ENCODE data around the gene INPP5B. TPM values are rescaled to one million over a fixed set of nuclear protein-coding genes. Genes with fewer than 3 reads are reported as not detected.
A peak's percentile ranks its signal among the peaks of the same experiment; 100 is the strongest.
"Not testable (repeated sequence)": the region's sequence is repeated elsewhere in the genome, so short reads cannot be mapped to it uniquely, and the experiment has no call there.

The INPP5B gene
- total RNA-seq, 3 donors from 2014 or later = 21.3 to 34.1 (median 25.6) TPM

DNA sequence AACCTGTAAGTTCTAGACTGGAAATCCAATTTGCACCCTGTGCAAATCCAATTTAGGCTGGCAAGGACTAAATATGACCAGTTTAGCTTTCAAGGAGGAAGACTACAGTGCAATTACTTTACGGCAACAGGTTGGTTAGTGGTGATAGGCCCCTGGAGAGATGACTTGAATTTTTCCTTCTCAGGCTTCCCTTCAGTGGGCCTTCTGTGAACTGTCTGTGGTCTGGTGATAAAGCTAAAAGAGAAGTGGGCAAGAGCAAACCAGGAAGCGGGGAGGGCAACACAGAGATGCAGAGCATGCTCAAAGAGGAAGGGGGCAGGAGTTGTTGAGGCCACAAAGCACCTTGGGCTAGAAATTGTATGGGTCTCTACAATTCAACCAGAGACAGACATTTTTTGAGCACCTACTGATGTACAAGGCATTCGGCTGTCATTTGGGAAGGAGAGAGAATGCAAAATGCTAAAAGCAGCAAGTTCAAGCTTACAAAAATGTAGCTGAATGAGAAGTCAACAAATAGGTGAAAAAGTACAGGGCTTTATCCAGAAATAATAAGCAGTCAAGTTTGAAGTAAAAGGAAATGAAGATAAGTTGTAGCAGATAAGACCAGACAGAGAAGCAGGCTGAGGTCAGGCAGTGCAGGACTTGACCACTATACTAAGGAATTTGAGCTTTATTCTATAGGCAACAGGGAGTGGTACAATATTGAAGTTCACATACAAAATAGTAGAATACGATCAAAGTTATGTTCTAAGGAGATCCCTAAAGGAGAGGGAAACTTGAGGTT lies 23.9 kb downstream of the INPP5B start:
- Histone ChIP-seq H3K9me3 (no peaks in the 10 kb centered on the region), H3K27me3 (no peaks in the 10 kb centered on the region), H3K4me1 (peaks cover 0 to 6% of the 10 kb centered on the region in 2 donors), H3K36me3 (no peaks in the 10 kb centered on the region), H3K4me3 (no peak overlapping the region), H3K27ac (no peak overlapping the region)
- intact Hi-C loops (cut with DNase I; ENCODE audit: low total_unique reads) = no loop called here
- no peak for TF ChIP-seq POLR2A (IDR thresholded peaks at IDR 0.05)
- TF ChIP-seq, protein P1, sequence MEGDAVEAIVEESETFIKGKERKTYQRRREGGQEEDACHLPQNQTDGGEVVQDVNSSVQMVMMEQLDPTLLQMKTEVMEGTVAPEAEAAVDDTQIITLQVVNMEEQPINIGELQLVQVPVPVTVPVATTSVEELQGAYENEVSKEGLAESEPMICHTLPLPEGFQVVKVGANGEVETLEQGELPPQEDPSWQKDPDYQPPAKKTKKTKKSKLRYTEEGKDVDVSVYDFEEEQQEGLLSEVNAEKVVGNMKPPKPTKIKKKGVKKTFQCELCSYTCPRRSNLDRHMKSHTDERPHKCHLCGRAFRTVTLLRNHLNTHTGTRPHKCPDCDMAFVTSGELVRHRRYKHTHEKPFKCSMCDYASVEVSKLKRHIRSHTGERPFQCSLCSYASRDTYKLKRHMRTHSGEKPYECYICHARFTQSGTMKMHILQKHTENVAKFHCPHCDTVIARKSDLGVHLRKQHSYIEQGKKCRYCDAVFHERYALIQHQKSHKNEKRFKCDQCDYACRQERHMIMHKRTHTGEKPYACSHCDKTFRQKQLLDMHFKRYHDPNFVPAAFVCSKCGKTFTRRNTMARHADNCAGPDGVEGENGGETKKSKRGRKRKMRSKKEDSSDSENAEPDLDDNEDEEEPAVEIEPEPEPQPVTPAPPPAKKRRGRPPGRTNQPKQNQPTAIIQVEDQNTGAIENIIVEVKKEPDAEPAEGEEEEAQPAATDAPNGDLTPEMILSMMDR (IDR thresholded peaks at IDR 0.05) = no peak
- TF ChIP-seq POLR2AphosphoS5 (IDR thresholded peaks at IDR 0.05) = no peak
- DNase-seq (ENCODE audit: low spot score in 2 of 2) = no peak

- no peak for TF ChIP-seq POLR2A (IDR thresholded peaks at IDR 0.05)
- TF ChIP-seq, protein P1 (IDR thresholded peaks at IDR 0.05) = peak in 1 of 3 donors; percentile 37
- Histone ChIP-seq H3K4me1 (no peaks in the 10 kb centered on the region), H3K27me3 (no peaks in the 10 kb centered on the region), H3K27ac (no peak overlapping the region), H3K4me3 (no peak overlapping the region), H3K36me3 (no peaks in the 10 kb centered on the region), H3K9me3 (no peaks in the 10 kb centered on the region)
- no peak for DNase-seq (ENCODE audit: low spot score in 2 of 2)
- intact Hi-C loops (cut with DNase I; ENCODE audit: low total_unique reads) = no loop called here
Observed at GRCh38 chr1:37919277-37919676, 27.6 kb downstream of the INPP5B start.

DNA sequence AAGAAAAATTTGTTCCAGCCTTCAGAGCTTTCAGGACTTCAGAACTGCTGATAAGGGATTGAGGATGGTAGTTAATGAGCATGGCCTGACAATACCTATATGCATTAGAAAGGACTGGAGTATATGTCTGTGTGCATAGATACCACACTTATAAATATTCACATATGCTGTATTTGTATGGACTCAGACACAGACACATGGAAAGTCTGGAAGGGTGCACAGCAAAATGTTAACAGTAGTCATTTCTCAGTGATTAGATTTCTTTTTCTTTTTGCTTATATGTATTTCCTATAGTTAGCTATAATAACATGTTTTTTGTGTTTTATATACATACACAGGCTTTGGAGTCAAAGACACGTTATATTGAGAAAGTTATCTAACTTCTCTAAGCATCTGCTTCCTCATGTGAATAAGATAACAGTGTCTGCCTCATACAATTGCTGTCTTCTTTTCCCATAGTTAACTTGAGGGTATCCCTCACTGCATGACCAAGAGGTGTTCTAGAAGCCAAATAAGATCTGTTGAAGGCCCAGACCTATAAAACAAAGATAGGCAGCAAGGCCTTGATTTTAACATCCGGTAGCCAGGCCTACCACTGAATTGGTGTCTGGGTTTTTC lies 31.3 kb downstream of the INPP5B start:
- Histone ChIP-seq H3K36me3 (no peaks in the 10 kb centered on the region), H3K27ac (no peak overlapping the region), H3K4me3 (no peak overlapping the region), H3K4me1 (no peaks in the 10 kb centered on the region), H3K27me3 (no peaks in the 10 kb centered on the region), H3K9me3 (no peaks in the 10 kb centered on the region)
- TF ChIP-seq POLR2AphosphoS5 (IDR thresholded peaks at IDR 0.05) = no peak
- TF ChIP-seq, protein P1 (IDR thresholded peaks at IDR 0.05) = no peak
- no peak for TF ChIP-seq POLR2A (IDR thresholded peaks at IDR 0.05)
- DNase-seq (ENCODE audit: low spot score in 2 of 2) = no peak
- intact Hi-C loops (cut with DNase I; ENCODE audit: low total_unique reads) = no loop called here

DNA sequence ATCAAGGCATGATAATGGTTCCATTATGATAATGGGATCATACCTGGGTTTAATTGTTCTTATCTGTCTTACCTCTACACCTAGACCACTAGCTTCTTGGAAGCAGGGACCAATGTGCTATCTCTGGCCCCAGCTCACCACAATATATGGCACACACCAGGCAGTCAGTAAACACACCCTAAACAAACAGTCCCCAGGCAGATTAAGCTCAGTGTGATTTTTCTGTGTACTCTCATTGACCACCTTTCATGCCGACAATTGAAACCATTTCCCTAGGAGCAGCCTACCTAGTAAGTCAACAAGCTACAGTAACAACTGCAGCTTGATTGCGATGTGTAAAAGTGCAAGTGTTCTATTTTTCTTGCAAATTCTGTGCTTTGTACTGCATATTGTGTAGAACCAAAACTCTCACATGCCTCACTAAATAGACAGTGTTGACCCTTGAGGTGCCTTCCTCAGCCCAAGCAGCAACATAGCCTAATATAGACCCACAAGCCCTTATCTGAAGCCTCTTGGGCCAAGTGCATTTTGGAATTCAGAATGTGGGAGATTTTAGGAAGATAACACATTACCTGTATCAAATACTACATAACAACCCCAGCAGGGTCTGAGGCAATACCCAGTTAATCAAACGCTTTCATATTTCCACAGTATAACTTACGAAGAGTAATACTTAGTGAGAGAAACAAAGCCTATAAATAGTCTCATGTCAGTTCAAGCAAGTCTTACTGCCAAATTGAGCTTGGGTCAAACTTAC lies 32.0 kb downstream of the INPP5B start:
- no peaks in the 10 kb centered on the region for H3K36me3 ChIP-seq
- H3K27ac ChIP-seq = no peak overlapping the region
- H3K27me3 ChIP-seq = no peaks in the 10 kb centered on the region
- no peak overlapping the region for H3K4me3 ChIP-seq
- no peak for DNase-seq (ENCODE audit: low spot score in 2 of 2)
- TF ChIP-seq POLR2A (IDR thresholded peaks at IDR 0.05) = no peak
- TF ChIP-seq, protein P1 (IDR thresholded peaks at IDR 0.05) = no peak
- no peak for TF ChIP-seq POLR2AphosphoS5 (IDR thresholded peaks at IDR 0.05)
- intact Hi-C loops (cut with DNase I; ENCODE audit: low total_unique reads) = no loop called here
- no peaks in the 10 kb centered on the region for H3K4me1 ChIP-seq
- no peaks in the 10 kb centered on the region for H3K9me3 ChIP-seq

- H3K9me3 ChIP-seq; intact Hi-C loops (cut with DNase I; ENCODE audit: low total_unique reads); H3K27me3 ChIP-seq; H3K36me3 ChIP-seq; DNase-seq (ENCODE audit: low spot score in 2 of 2); H3K27ac ChIP-seq; H3K4me3 ChIP-seq; H3K4me1 ChIP-seq: not testable (repeated sequence)
Observed at GRCh38 chr1:37911478-37911877, 35.4 kb downstream of the INPP5B start.

DNA sequence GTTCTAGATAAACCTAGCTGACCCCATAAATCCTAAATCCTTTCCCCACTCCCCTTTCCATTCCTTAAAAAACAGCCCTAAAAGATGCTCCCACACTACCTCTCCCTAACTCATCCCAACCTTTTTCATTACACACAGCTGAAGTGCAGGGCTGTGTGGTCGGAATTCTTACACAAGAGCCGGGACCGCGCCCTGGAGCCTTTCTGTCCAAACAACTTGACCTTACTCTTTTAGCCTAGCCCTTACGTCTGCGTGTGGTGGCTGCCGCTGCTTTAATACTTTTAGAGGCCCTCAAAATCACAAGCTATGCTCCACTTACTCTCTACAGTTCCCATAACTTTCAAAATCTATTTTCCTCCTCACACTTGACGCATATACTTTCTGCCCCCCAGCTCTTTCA lies 36.0 kb downstream of the INPP5B start:
- H3K9me3 ChIP-seq; H3K4me1 ChIP-seq; H3K27ac ChIP-seq; intact Hi-C loops (cut with DNase I; ENCODE audit: low total_unique reads); H3K27me3 ChIP-seq; DNase-seq (ENCODE audit: low spot score in 2 of 2); H3K4me3 ChIP-seq; H3K36me3 ChIP-seq: not testable (repeated sequence)

- H3K36me3 ChIP-seq; H3K27me3 ChIP-seq; H3K4me3 ChIP-seq; intact Hi-C loops (cut with DNase I; ENCODE audit: low total_unique reads); DNase-seq (ENCODE audit: low spot score in 2 of 2); H3K4me1 ChIP-seq; H3K27ac ChIP-seq: not testable (repeated sequence)
- H3K9me3 ChIP-seq = peaks cover 0 to 13% of the 10 kb centered on the region in 2 donors
Observed at GRCh38 chr1:37908531-37908930, 38.3 kb downstream of the INPP5B start.

- intact Hi-C loops (cut with DNase I; ENCODE audit: low total_unique reads); H3K27me3 ChIP-seq; H3K4me3 ChIP-seq; DNase-seq (ENCODE audit: low spot score in 2 of 2); H3K27ac ChIP-seq; H3K4me1 ChIP-seq; H3K36me3 ChIP-seq: not testable (repeated sequence)
- H3K9me3 ChIP-seq = peaks cover 0 to 13% of the 10 kb centered on the region in 2 donors
Observed at GRCh38 chr1:37907416-37908125, 39.3 kb downstream of the INPP5B start.
